Lung (tissue), 10 donors: Measurements from ENCODE around the gene C16orf89. TPM values are rescaled to one million over a fixed set of nuclear protein-coding genes. Genes with fewer than 3 reads are reported as not detected.
"Not testable (repeated sequence)": the region's sequence is repeated elsewhere in the genome, so short reads cannot be mapped to it uniquely, and the experiment has no call there.

Source experiments
- ATAC-seq: fragments of 200-7000 bp; cut with Tn5 transposase; one replicate; pipeline ENCODE4 v1.9.1; 2020; ENCODE audit warnings: moderate number of reproducible peaks; ENCODE audit not compliant: insufficient read depth, low FRiP score
- DNase-seq, 3 donors: peaks; one replicate each; pipeline ENCODE4 v3.0.0-alpha.2; 2013 to 2017
- H3K27ac ChIP-seq, 2 donors: one replicate each; pipeline ENCODE4 v1.5.1; 2013; ENCODE audit warnings: mild to moderate bottlenecking in 2 of 2, moderate library complexity in 2 of 2, control low read depth in 1 of 2, inconsistent platforms in 1 of 2, low read depth in 1 of 2, low read length in 1 of 2
- H3K27me3 ChIP-seq, 3 donors: one replicate each; pipeline ENCODE4 v1.5.1; 2013; ENCODE audit warnings: low read length in 2 of 3; ENCODE audit not compliant: control insufficient read depth in 3 of 3, insufficient read depth in 3 of 3
- H3K36me3 ChIP-seq, 4 donors: one replicate each; pipeline ENCODE4 v1.5.1; 2013; ENCODE audit warnings: low read length in 4 of 4, mild to moderate bottlenecking in 1 of 4, moderate library complexity in 1 of 4; ENCODE audit not compliant: control insufficient read depth in 4 of 4, insufficient read depth in 4 of 4
- H3K4me1 ChIP-seq, 5 donors: one replicate each; pipeline ENCODE4 v1.5.1; 2013; ENCODE audit warnings: low read length in 5 of 5, mild to moderate bottlenecking in 2 of 5, moderate library complexity in 1 of 5; ENCODE audit not compliant: control insufficient read depth in 5 of 5, insufficient read depth in 5 of 5
- H3K4me3 ChIP-seq: one replicate; pipeline ENCODE4 v1.5.1; 2013; ENCODE audit warnings: mild to moderate bottlenecking, control low read depth, moderate library complexity
- H3K9ac ChIP-seq, 2 donors: one replicate each; pipeline ENCODE4 v1.5.1; 2013; ENCODE audit warnings: low read length in 2 of 2, control low read depth in 1 of 2; ENCODE audit not compliant: insufficient read depth in 1 of 2
- H3K9me3 ChIP-seq, 4 donors: one replicate each; pipeline ENCODE4 v1.5.1; 2013; ENCODE audit warnings: low read length in 3 of 4, mild to moderate bottlenecking in 1 of 4, moderate library complexity in 1 of 4; ENCODE audit not compliant: control insufficient read depth in 4 of 4, insufficient read depth in 3 of 4
- WGBS, 2 donors: extraction: QIAGEN DNeasy Blood & Tissue Kit; methylation state at CpG; one replicate each; pipeline ENCODE4 v1.1.7; 2013; 5-methylcytosine and 5-hydroxymethylcytosine counted together
- polyA plus RNA-seq, 2 donors: library from polyadenylated mRNA; stranded (reverse); fragments of 200-250 nt; gene quantifications; one replicate each; pipeline ENCODE4 v1.2.1, GENCODE V29; 2013
- total RNA-seq, 2 donors: library from RNA; depleted of rRNA in 1 of 2; stranded (reverse); fragments of >200 nt in 1 of 2; gene quantifications; one replicate each; pipeline ENCODE4 v1.2.1, GENCODE V29; 2014 to 2021
- donor health status: Bipolar disorder and iron deficiency.
- donor health status: healthy.
- donor health status: DM: yes; HTN: yes; CAD: no.

C16orf89 gene
- total and polyA plus RNA-seq, 4 donors = 39.2 to 356 (median 97.2) TPM

DNA sequence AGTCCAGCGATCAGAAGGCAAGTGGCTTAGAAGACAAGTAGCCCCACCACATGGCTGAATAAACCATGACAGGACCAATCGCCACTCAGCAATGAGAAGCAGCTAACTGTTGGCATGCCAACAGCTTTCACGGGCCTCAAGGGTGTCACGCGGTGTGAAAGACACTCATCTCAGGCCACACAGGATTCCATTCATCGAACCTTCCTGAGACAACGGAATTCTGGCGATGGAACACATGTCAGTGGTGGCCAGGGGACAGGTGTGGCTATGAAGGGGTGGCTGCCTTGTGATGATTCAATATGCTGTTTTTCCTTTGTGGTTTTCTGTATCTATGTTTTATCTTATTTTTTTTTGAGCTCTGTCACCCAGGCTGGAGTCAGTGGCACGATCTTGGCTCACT, 24.8 kb upstream of the C16orf89 start:
- not testable (repeated sequence) for H3K4me3 ChIP-seq, H3K27ac ChIP-seq, H3K27me3 ChIP-seq, H3K9ac ChIP-seq, ATAC-seq, H3K4me1 ChIP-seq, H3K9me3 ChIP-seq, DNase-seq
- H3K36me3 ChIP-seq = peaks cover 0 to 24% (median 2%) of the 10 kb centered on the region in 4 donors
- WGBS, 2 donors = 88 to 95% methylated on average over 9 of the region's 9 CpGs

GRCh38 chr16:5089911-5090555, 24.3 kb upstream of the C16orf89 start:
- H3K4me3 ChIP-seq, ATAC-seq, H3K9me3 ChIP-seq, H3K27me3 ChIP-seq, H3K9ac ChIP-seq, DNase-seq, H3K4me1 ChIP-seq, H3K27ac ChIP-seq: not testable (repeated sequence)
- peaks cover 0 to 27% (median 3%) of the 10 kb centered on the region in 4 donors for H3K36me3 ChIP-seq
- 91 to 93% methylated on average over 26 of the region's 26 CpGs for WGBS, 2 donors

DNA sequence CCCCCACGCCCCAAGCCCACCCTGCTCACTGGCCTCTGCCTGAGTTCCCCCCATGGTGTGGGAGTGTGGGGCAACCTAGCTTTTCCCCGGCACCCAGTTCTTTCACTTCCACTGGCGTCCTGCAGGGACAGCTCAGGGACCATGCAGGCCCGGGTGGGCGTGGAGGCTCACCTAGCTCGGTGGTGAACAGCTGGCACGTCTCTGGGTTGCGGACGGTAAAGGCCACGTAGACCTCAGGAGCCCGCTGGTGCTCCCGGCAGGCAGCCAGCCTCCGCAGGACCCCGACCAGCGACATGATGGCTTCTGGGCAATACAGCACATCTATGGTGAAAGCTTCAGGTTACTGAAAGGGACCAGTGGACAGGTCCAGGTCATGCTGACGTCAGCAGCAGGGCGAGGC, 23.2 kb upstream of the C16orf89 start:
- H3K27ac ChIP-seq, H3K9me3 ChIP-seq, H3K4me3 ChIP-seq, H3K27me3 ChIP-seq, H3K4me1 ChIP-seq, DNase-seq, ATAC-seq, H3K9ac ChIP-seq: not testable (repeated sequence)
- peaks cover 3 to 33% (median 6%) of the 10 kb centered on the region in 4 donors for H3K36me3 ChIP-seq
- WGBS, 2 donors = 92 to 95% methylated on average over 17 of the region's 17 CpGs

- not testable (repeated sequence) for H3K27ac ChIP-seq, H3K9ac ChIP-seq, H3K4me3 ChIP-seq, ATAC-seq, H3K27me3 ChIP-seq, H3K4me1 ChIP-seq, DNase-seq, H3K9me3 ChIP-seq
- WGBS, 2 donors = 93 to 95% methylated on average over 18 of the region's 18 CpGs
- peaks cover 3 to 33% (median 6%) of the 10 kb centered on the region in 4 donors for H3K36me3 ChIP-seq
Observed at GRCh38 chr16:5088086-5088790, 22.5 kb upstream of the C16orf89 start.

- ATAC-seq, H3K27me3 ChIP-seq, DNase-seq, H3K9ac ChIP-seq, H3K4me1 ChIP-seq, H3K27ac ChIP-seq, H3K4me3 ChIP-seq, H3K9me3 ChIP-seq: not testable (repeated sequence)
- peaks cover 3 to 35% (median 6%) of the 10 kb centered on the region in 4 donors for H3K36me3 ChIP-seq
- 96 to 97% methylated on average over 11 of the region's 11 CpGs for WGBS, 2 donors
Observed at GRCh38 chr16:5085716-5086115, 20.0 kb upstream of the C16orf89 start.
